ENCODE measurements around the gene KIAA0930. TPM values are rescaled to one million over a fixed set of nuclear protein-coding genes. Genes with fewer than 3 reads are reported as not detected.
"Not testable (repeated sequence)": the region's sequence is repeated elsewhere in the genome, so short reads cannot be mapped to it uniquely, and the experiment has no call there.

The KIAA0930 gene
- total RNA-seq, 1 experiment from 2014 or later, result 27.5 TPM

DNA sequence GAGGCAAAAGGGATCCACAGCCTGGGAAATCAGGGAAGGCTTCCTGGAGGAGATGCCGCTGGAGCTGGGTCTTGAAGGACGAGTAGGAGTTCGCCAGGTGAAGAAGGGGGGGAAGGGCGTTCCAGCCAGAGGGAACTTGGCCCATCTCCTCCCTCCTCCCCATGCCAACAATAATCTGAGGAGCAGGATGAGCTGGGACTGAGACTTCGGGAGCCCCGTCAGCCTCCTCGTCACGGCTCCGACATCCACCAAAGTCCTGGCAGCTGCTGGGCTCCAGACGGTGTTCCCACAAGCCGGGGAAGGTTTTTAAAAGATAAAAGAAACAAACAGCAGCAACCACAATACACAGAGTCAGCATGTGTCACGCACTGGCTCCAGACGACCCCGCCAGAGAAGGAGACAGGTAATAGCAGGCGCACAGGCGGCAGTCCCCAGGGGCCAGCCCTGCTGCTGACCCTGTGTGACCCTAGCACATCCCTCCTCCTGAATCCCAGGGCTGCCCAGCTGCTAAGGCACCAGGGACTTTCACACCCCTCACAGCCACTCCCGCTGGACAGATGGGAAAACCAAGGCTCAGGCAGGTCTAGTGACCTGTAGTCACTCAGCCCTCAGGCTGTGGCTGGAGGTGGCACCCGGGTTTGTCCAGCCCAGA, 39.7 kb downstream of the KIAA0930 start:
- DNase-seq (ENCODE audit: low read depth), result peak; percentile 88

DNA sequence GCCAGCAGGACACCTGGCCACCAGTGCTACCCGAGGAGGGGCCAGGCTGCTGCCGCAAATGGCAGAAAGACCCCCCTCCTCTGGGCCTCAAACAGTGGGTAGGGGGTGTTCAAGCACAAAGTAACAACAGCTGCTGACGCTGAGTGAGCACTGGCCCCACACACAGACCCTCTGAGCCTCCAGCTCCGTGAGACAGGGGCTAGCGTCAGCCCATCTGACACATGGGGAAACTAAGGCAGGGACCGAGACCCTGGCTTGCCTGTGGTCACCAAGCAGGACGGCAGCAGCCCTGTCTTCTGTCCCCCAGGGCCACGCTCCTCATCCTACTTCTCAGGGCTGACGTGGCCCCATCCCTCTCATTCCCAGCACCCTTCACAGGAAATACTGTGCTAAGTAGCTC, 40.5 kb downstream of the KIAA0930 start:
- no peak for DNase-seq (ENCODE audit: low read depth)

- no peak for DNase-seq (ENCODE audit: low read depth)
Measured at GRCh38 chr22:45199723-45200122, 41.0 kb downstream of the KIAA0930 start.

DNA sequence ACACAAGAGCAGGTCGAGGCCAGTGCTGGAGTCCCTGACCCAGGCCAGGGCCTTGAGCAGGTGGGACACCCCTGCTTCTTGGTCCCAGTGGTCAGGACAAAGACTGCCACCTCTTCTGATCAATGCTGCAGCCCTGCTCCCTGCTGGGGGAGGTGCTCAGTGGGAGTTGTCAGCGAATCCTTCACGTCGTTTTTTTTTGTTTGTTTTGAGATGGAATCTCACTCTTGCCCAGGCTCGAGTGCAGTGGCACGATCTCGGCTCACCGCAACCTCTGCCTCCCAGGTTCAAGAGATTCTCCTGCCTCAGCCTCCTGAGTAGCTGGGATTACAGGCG, 42.3 kb downstream of the KIAA0930 start:
- DNase-seq (ENCODE audit: low read depth), result no peak

GRCh38 chr22:45197606-45198462, 42.9 kb downstream of the KIAA0930 start:
- no peak for DNase-seq (ENCODE audit: low read depth)

GRCh38 chr22:45196926-45197605, 43.6 kb downstream of the KIAA0930 start:
- DNase-seq (ENCODE audit: low read depth), result no peak

DNA sequence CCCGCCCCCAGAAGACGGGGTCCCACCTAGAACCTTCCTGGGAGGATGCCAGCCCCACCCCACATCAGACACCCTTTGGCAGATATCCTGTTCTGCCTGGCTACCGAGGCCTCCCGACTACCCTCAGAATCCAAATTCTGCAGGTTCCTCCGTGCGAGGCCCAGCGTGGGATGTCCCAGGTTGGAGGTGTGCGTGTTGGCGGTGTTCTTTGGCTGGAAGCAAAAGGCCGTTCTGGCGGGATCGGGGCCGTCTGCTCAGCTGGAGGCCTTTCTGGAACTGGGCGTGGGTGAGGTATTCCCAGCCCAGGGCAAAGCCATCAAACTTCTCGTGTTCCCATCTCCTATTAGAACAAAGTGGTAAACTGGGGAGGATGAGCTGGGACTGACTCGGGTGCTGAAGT, 44.4 kb downstream of the KIAA0930 start:
- no peak for DNase-seq (ENCODE audit: low read depth)

- no peak for DNase-seq (ENCODE audit: low read depth)
Measured at GRCh38 chr22:45195616-45196015, 45.1 kb downstream of the KIAA0930 start.

DNA sequence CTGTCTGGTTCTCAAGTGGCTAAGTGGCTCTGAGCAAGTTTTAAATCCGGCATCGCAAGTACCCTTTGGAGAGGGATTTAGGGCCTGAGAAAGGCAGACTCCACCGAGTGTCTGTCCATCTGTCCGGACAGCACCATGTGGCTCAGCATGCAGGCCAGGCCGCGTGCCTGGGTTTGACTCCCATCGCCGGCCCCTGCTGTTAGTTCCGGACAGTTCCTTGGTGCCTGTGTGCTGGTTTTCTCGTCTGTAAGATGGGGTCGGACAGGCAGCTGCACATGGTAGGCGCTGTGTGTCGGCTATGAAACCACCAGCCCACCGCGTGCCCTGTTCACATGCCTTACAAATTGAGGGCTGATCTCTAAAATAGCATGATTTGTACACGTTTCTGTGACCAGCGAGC, 46.0 kb downstream of the KIAA0930 start:
- no peak for DNase-seq (ENCODE audit: low read depth)

- no peak for DNase-seq (ENCODE audit: low read depth)
Measured at GRCh38 chr22:45192701-45193187, 48.0 kb downstream of the KIAA0930 start.

DNA sequence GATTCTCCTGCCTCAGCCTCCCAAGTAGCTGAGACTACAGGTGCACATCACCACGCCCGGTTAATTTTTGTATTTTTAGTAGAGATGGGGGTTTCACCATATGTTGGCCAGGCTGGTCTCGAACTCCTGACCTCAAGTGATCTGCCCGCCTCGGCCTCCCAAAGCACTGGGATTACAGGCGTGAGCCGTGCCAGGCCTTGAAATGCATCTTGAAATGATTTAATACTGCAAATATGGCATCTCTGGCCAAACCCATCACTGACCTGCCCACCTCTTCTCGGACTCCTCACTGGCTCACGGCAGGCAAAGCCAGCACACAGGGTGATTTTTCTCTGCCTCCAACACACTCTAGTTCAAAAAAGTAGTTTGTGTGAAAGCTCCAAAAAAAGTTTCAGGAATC, 48.9 kb downstream of the KIAA0930 start:
- DNase-seq (ENCODE audit: low read depth), result not testable (repeated sequence)

- DNase-seq (ENCODE audit: low read depth), result no peak
Measured at GRCh38 chr22:45190202-45190872, 50.4 kb downstream of the KIAA0930 start.

- DNase-seq (ENCODE audit: low read depth), result no peak
Measured at GRCh38 chr22:45188779-45189178, 51.9 kb downstream of the KIAA0930 start.

DNA sequence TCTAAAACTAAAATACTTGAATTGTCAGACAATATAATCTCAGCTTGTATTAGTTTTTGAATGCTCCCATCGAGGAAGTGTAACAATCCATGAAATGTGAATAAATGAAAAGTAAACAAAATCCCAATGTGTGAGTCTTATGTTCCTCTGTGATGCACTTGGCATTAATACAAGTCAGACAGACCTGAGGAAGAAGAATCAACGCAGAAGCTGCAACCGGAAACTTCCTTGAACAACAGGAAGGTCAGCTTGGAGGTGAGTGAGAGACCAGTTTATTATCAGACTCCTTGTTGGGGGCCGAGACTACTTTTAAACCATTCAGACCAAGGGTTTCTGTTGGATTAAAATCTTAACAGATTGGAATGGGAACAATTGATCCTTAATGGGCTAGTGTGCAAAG, 52.8 kb downstream of the KIAA0930 start:
- DNase-seq (ENCODE audit: low read depth), result no peak

- no peak for DNase-seq (ENCODE audit: low read depth)
Measured at GRCh38 chr22:45185718-45186514, 54.8 kb downstream of the KIAA0930 start.

- DNase-seq (ENCODE audit: low read depth), result no peak
Measured at GRCh38 chr22:45183974-45184373, 56.7 kb downstream of the KIAA0930 start.

DNA sequence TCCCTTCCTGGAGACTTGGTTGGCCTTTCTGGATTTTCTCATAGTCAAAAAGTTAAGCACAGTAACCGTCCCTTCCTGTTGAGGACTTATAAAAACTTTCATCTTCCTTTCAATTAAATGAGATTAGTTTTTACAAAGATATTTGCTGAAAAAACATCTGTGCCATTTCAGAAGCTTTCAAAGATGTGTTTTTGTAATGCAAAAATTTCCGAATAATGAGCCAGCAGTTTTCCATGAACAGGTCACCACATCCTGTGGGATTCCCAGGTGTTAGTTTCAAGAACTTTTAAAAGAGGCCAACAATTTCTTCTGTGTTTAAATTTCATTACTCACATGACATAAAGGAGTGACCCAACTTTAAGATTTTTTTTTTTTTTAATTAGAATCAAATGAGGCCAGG, 58.9 kb downstream of the KIAA0930 start:
- DNase-seq (ENCODE audit: low read depth), result no peak

DNA sequence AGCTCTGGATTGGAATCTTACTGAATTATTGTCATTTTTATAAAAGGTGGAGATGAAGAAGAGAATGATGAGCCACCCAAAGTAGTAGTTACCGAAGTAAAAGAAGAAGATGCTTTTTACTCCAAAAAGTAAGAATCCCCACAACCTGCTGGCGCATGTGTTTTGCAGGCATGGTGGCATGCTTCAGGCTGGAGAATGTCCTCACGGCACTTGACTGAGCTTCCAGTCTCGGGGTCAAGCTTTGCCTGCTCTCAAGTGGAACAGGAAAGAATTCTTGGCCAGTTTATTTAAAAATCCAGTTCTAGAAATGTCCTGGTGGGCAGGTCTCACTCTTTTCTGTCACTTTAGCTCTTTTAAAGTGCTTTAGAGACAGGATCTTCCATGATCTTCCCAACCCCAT, 59.5 kb downstream of the KIAA0930 start:
- no peak for DNase-seq (ENCODE audit: low read depth)

- DNase-seq (ENCODE audit: low read depth), result no peak
Measured at GRCh38 chr22:45180146-45180679, 60.5 kb downstream of the KIAA0930 start.

DNA sequence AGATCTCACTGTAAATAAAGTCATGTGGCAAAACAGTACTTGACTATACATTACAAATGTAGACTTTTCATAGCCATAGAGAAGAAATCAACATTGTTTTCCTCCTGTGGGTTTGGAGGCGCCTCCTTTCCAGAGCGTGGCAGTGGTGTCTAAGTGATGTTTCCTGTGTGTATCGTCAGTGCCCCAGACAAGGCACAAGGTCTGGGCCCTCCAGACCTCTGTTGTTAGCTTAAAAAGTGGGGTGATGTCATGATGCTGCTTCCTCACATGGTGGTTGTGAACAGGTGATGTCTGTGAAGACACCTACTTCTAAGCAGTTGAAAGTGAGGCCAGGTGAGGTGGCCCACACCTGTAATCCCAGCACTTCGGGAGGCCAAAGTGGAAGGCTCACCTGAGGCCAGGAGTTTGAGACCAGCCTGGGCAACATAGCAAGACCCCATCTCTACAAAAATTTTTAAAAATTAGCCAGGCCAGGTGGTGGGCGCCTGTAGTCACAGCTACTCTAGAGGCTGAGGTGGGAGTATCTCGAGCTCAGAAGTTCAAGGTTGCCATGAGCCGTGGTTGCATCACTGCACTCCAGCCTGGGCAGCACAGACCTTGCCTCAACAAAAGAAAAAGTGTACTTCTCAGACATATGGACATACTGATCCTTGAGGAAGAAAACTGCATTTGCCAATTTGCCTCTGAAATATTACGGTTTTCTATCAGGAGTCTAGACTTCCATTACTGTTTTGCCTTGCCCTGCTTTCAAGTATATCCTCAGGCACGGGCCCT, 61.2 kb downstream of the KIAA0930 start:
- no peak for DNase-seq (ENCODE audit: low read depth)
